Stimulated activated CD8-positive, alpha-beta memory T cell treated with anti-CD3 and anti-CD28 coated beads, Interleukin-12 subunit alpha, Interleukin-12 subunit beta, amount 100 ng/mL, for 24 hours (primary cell): ENCODE data around the gene BCL2.
A peak's percentile ranks its signal among the peaks of the same experiment; 100 is the strongest.

Source experiments
- DNase-seq: peaks from one replicate; pipeline ENCODE4 v3.0.0-alpha.2; 2020; ENCODE audit errors: extremely low read depth

The BCL2 gene

DNA sequence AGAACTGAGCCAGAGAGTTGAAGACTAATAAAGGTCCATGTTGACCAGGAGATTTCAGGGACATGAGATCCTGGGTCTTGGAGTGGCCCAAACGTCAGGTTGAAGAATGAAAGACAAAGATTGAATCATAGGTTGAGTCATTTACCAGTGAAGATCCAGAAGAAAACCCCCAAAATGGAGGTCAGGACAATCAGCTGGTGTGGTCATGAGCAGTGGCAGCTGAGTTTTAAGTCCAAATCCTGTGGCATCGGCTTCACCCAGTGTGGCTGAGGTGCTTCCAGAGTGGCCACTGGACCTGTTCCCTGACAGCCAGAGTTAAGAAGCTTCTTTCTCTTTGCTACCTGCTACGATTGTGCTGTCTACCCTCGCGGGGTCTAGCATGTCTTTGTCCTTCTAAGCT is 234.0 kb downstream of the BCL2 start:
- no peak for DNase-seq

DNA sequence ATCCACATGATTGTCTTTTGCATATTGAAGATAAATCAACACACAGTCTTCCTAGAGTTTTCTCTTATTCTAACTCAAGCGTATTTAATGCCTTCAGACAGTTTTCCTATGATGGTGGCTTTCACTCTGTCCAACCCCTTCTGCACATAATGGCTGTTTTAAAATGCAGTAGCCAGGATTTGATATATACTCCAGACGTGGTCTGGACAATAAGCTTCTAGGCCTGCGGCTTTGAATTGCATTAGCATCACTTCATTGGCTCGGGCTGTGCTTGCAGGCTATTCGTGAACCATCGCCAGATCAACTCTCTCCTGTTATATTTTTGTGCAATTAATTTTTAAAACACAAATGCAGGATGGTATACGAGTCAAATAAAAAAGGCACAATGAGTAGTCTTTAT is 235.3 kb downstream of the BCL2 start:
- DNase-seq = no peak

DNA sequence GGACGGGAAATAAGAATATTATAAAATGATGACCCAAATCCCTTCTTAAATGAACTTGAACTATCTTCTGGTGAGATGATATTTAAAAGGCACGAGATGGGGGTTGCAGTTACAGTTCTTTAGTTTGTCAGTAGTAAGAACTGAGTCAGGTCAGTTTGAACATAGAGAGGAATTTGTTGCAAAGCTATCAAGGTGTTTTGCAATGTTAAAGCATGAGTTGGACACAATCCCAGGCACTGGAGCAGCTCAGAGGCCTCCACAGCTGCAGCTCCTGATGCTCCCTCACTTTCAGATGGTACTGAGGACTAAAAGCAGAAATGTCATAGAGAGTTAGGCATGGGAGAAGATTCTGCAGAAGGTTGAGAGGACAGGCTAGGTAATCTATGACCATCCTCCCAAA is 236.0 kb downstream of the BCL2 start:
- no peak for DNase-seq

DNA sequence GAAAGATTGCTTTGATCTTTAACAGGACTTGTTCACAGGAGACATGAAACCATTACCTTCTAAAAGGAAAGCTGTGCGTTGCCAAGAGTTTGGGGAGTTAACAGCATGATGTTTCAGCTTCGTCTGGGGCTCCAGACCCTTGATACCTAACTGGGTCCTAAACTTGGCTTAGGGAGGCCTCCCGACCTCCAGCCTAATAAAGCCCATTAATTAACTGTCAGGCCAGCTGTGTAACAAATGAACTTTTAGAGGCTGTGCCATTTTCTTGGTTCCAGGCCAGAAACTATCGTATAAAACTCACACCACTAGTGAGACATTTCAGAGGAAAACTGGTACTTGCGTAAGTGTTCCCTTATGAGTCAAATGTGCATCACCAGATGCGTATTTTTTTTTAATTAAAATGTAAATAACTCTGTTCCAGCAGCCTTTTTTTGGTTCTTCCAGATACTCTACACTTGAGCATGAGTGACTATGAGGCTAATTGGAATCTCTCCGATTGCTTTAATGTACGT is 236.5 kb downstream of the BCL2 start:
- no peak for DNase-seq

DNA sequence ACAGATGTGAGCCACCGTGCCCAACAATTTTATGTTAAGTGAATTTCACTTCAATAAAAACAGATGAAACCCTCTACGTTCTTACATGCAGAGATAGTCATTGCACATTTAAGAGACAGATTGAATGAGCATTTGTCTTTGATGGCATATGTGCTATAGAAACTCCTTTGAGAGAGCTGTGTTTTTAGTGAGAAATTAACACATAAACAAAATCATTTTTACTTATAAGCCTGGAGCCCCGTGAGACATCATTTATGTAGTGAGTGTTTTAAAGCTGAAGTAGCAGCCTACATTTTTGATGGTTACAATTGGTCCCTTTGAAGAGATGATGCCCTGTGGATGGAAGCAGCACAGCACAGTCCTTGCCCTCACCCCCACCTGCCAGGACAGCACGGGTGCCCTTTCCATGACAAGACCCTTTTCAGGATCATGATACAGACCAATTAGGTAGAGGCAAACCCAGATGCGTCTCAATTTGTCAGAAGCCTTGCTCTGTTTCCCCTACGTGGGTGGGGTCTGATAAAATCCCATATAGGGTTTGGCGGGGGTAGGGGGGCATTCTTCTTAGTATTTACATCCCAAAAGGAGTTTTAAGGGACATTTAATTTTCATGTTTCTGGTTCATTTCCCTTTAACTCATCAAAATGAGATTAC is 237.1 kb downstream of the BCL2 start:
- no peak for DNase-seq

DNA sequence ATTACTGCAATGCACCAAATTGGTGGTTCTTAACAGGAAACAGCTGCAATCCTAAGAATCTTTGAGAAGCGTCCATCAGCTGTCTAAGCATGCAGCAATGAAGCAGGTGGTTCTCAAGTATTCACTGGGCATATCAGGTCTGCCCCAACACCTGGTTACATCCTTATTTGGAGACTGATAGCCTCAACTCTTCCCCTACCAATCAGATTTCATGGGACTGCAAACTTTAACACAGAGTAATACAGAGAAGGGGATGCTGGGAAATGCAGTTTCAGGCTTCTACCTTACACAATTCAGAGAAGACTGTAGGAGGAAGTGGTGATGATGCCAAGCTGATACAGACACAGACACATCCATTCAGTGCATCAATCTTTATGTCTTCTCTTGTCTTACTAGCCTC is 240.5 kb downstream of the BCL2 start:
- DNase-seq = no peak

DNA sequence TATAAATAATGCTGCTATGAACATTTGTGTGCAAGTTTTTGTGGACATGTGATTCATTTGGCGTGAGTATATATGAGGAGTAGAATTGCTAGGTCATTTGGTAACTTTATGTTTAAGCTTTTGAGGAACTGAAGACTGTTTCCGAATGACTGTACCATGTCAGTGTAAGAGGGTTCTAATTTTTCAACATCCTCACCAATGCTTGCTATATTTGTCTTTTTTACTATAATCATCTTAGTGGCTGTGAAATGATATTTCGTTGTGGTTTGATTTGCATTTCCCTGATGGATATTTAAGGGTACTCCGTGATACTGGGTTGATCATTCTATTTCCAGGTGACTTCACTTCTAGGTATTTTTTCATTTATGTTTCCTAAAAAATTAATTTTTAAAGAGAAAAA is 241.1 kb downstream of the BCL2 start:
- no peak for DNase-seq

DNA sequence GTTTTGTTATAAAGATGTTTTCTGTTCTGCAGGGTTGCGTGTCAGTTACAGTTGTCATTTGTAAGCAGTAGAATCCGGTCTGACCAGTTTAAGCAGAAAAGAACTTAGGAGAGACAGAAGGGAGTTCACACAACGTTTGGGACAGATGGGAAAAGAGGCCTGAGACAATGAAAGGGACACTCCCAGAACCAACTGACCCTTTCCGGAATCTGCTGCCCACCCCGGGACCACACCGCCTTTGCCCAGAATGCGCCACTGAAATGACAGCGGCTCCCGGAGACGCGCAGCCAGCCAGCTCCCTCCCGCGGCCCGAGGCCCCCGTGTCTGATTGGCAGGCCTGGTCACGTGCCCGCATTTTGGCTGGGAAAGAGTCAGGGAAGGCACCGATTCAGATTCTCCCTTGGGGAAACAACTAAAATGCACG is 244.6 kb downstream of the BCL2 start:
- peak; percentile 25 for DNase-seq

DNA sequence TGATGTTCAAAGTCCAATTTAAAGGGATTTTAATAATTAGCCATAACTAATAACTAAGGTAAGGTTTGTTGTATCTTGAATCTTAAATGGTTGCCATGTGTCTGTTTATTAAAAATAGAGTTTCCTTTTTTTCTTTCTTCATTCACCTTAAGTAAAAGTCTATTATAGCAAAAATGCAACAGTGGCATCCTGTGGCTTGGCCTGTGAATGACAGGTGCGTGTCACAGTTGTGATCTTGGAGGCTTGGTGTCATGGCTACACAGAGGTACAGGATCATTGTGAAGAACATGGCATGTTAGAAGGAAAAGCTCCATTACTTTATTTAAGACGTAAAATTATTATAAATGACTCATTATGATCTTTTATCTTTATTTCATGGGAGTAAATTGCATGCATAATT is 246.1 kb downstream of the BCL2 start:
- DNase-seq = no peak
